ENCODE measurements around the gene RASA1. TPM values are rescaled to one million over a fixed set of nuclear protein-coding genes. Genes with fewer than 3 reads are reported as not detected.
A peak's percentile ranks its signal among the peaks of the same experiment; 100 is the strongest.
"Not testable (repeated sequence)": the region's sequence is repeated elsewhere in the genome, so short reads cannot be mapped to it uniquely, and the experiment has no call there.

The RASA1 gene
- total and polyA plus RNA-seq, 4 donors, result 9.3 to 33.6 (median 23.7) TPM

DNA sequence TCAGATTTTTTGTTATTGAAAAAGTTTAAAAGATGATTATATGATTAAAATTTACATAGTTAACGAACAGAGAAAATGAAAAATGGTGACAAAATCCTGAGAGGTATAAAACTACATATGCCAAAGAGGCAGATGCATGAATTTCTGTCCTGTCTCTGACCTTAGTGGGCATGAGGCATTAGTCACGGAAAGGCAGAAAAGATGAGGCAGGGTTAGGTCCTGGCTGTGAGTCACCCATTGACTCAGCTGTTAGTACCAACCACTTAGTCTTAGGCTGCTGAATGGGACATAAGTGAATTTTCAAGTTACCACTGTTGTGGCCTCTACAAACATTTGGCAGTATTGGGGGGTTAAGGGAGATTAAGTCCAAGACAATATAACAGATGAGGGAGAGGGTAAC lies 33.1 kb downstream of the RASA1 start:
- intact Hi-C loops (cut with DNase I), result no loop called here
- H3K4me1 ChIP-seq (ENCODE audit: control insufficient read depth in 1 of 2, insufficient read depth in 2 of 2, low read length in 2 of 2), result peaks cover 0 to 2% of the 10 kb centered on the region in 2 donors
- no peaks in the 10 kb centered on the region for H3K9me3 ChIP-seq (ENCODE audit: control insufficient read depth, low read length)
- DNase-seq (peak in 1 of 2 donors; percentile 51), ATAC-seq (ENCODE audit: low FRiP score) (peak; percentile 62)
- H3K27me3 ChIP-seq (ENCODE audit: control insufficient read depth in 1 of 2, insufficient read depth in 2 of 2, low read length in 1 of 2), result no peaks in the 10 kb centered on the region
- H3K27ac ChIP-seq (ENCODE audit: low read depth in 1 of 2, low read length in 2 of 2), result no peak overlapping the region
- no peak overlapping the region for H3K4me3 ChIP-seq (ENCODE audit: low read length in 2 of 2)
- H3K36me3 ChIP-seq (ENCODE audit: control insufficient read depth in 1 of 2, insufficient read depth in 2 of 2, low read length in 1 of 2), result peaks cover under 1 to 3% of the 10 kb centered on the region in 2 donors
- 50 to 51% methylated on average over 2 of the region's 2 CpGs for WGBS, 2 donors

DNA sequence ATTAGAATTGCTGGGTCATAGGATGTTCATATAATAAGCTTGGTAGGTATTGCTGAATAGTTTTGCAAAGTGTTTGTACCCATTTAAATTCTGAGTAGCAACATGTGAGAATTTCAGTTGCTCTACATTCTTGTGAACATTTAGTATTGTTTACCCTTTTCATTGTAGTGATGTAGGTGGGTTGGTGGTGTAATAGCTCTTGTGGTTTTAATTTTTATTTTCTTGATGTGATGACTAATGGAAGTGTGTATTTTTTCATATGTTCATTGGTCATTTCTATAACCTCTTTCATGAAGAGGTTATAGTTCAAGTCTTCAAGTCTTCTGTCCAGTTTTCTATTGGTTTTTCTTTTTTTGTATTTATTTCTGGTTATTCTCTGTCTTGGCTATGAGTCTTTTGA lies 34.4 kb downstream of the RASA1 start:
- DNase-seq (no peak), ATAC-seq (ENCODE audit: low FRiP score) (no peak)
- H3K36me3 ChIP-seq (ENCODE audit: control insufficient read depth in 1 of 2, insufficient read depth in 2 of 2, low read length in 1 of 2), result peaks cover 1 to 3% of the 10 kb centered on the region in 2 donors
- no peaks in the 10 kb centered on the region for H3K9me3 ChIP-seq (ENCODE audit: control insufficient read depth, low read length)
- no peak overlapping the region for H3K4me3 ChIP-seq (ENCODE audit: low read length in 2 of 2)
- no peaks in the 10 kb centered on the region for H3K27me3 ChIP-seq (ENCODE audit: control insufficient read depth in 1 of 2, insufficient read depth in 2 of 2, low read length in 1 of 2)
- intact Hi-C loops (cut with DNase I), result no loop called here
- H3K27ac ChIP-seq (ENCODE audit: low read depth in 1 of 2, low read length in 2 of 2), result no peak overlapping the region
- H3K4me1 ChIP-seq (ENCODE audit: control insufficient read depth in 1 of 2, insufficient read depth in 2 of 2, low read length in 2 of 2), result peaks cover 0 to 2% of the 10 kb centered on the region in 2 donors

DNA sequence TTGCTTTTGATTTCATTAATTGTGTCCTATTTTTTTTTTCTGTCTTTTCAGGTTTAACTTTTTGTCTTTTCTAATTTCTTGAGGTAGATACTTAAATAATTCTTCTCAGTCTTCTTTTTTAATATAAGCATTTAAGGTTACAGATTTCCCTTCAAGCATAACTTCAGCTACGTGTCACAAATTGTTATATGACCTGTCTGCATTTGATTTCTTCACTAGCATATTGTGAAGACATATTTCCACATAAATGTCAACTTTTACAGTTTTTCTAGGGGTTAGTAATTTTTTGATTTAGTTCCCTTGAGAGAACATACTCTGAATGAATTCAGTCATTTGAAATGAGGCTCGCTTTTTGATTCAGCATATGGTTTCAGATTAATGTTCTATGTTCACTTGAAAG lies 35.6 kb downstream of the RASA1 start:
- intact Hi-C loops (cut with DNase I), result no loop called here
- Histone ChIP-seq H3K9me3 (ENCODE audit: control insufficient read depth, low read length) (no peaks in the 10 kb centered on the region), H3K4me1 (ENCODE audit: control insufficient read depth in 1 of 2, insufficient read depth in 2 of 2, low read length in 2 of 2) (peaks cover 0 to 4% of the 10 kb centered on the region in 2 donors), H3K36me3 (ENCODE audit: control insufficient read depth in 1 of 2, insufficient read depth in 2 of 2, low read length in 1 of 2) (peaks cover 0 to 1% of the 10 kb centered on the region in 2 donors), H3K4me3 (ENCODE audit: low read length in 2 of 2) (no peak overlapping the region), H3K27ac (ENCODE audit: low read depth in 1 of 2, low read length in 2 of 2) (no peak overlapping the region), H3K27me3 (ENCODE audit: control insufficient read depth in 1 of 2, insufficient read depth in 2 of 2, low read length in 1 of 2) (no peaks in the 10 kb centered on the region)
- ATAC-seq (ENCODE audit: low FRiP score) (no peak), DNase-seq (no peak)
- 82 to 90% methylated on average over 2 of the region's 2 CpGs for WGBS, 2 donors

DNA sequence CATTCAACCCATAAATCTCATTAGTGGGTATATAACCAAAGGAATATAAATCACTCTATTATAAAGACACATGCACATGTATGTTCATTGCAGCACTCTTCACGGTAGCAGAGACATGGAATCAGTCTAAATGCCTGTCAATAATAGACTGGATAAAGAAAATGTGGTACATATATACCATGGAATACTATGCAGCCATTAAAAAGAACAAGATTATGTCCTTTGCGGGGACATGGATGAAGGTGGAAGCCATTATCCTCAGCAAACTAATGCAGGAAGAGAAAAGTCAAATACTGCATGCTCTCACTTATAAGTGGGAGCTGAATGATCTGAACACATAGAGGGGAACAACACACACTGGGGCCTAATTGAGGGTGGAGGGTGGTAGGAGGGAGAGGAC lies 38.4 kb downstream of the RASA1 start:
- WGBS, 2 donors, result 97 to 98% methylated on average over 2 of the region's 2 CpGs
- ATAC-seq (ENCODE audit: low FRiP score); H3K4me3 ChIP-seq (ENCODE audit: low read length in 2 of 2); intact Hi-C loops (cut with DNase I); H3K4me1 ChIP-seq (ENCODE audit: control insufficient read depth in 1 of 2, insufficient read depth in 2 of 2, low read length in 2 of 2); H3K27me3 ChIP-seq (ENCODE audit: control insufficient read depth in 1 of 2, insufficient read depth in 2 of 2, low read length in 1 of 2); DNase-seq; H3K36me3 ChIP-seq (ENCODE audit: control insufficient read depth in 1 of 2, insufficient read depth in 2 of 2, low read length in 1 of 2); H3K9me3 ChIP-seq (ENCODE audit: control insufficient read depth, low read length); H3K27ac ChIP-seq (ENCODE audit: low read depth in 1 of 2, low read length in 2 of 2): not testable (repeated sequence)

DNA sequence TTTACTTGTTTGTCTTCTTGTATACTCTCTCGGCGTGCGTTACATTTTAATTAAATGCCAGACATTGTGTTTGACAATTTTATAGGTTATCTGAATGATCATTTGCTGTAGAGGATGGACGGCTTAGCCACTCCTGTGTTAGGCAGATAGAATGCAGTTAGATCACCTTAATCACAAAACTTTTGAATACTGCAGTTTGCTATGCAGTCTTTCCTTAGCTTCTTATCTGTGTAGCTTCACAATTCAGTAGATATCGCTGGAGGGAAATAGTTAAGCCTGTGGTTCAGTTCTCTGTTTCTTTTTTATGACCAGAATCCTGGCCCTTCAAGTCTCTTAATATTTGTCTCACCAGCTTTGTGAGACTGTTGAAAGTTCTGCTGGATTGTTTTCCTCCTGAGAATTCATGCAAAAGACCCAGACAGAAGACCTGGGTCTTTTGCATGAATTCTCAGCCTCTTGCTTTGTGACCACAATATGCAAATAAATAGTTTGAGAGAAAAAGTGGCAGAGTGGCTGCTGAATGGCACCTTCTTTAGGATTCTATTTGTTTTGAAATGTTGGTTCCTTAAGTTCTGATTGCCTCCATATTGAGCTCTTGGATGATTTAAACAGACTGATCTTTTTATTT lies 40.2 kb downstream of the RASA1 start:
- Histone ChIP-seq H3K27ac (ENCODE audit: low read depth in 1 of 2, low read length in 2 of 2) (no peak overlapping the region), H3K27me3 (ENCODE audit: control insufficient read depth in 1 of 2, insufficient read depth in 2 of 2, low read length in 1 of 2) (no peaks in the 10 kb centered on the region), H3K4me3 (ENCODE audit: low read length in 2 of 2) (no peak overlapping the region), H3K36me3 (ENCODE audit: control insufficient read depth in 1 of 2, insufficient read depth in 2 of 2, low read length in 1 of 2) (peaks cover 0 to 1% of the 10 kb centered on the region in 2 donors), H3K4me1 (ENCODE audit: control insufficient read depth in 1 of 2, insufficient read depth in 2 of 2, low read length in 2 of 2) (peaks cover 0 to 4% of the 10 kb centered on the region in 2 donors), H3K9me3 (ENCODE audit: control insufficient read depth, low read length) (no peaks in the 10 kb centered on the region)
- WGBS, 2 donors, result 92 to 94% methylated on average over 5 of the region's 5 CpGs
- DNase-seq, result no peak
- ATAC-seq (ENCODE audit: low FRiP score), result no peak
- intact Hi-C loops (cut with DNase I), result no loop called here

DNA sequence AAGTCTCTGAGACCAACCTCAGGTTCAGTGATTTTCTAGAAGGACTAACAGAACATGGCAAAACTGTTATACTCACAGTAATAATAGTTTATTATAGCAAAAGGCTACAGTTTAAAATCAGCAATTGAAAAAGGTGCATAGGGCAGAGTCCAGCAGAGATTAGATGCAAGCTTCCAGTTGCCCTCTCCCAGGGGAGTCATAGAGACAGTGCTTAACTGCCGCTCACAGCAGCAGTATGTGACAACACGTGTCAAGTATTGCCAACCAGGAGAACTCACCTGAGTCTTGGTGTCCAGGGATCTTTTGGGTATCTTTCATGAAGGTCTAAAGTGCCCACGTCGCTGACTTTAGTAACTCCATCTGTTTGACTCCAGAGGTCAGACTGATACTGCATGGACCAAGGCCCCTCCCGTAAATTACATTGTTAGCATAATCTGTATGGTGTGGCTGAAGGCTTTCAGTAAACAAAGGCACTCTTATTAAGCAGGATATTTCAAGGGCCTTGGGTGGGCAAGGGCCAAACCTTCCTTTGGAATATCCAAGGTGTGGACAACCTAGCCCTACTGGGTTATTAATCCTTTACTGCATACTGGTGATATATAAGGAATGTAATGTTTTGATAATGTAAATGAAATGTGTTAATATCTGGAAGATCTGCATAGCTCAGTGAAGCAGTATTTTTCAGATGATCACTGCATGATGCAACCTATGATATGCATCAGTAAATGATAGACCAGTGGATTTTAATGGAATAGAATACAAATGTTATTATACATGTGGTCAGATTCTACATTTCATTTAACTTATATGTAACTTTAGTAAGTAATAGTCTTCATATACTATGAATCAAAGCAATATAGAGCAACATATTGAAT lies 44.0 kb downstream of the RASA1 start:
- ATAC-seq (ENCODE audit: low FRiP score) (no peak), DNase-seq (no peak)
- Histone ChIP-seq H3K27ac (ENCODE audit: low read depth in 1 of 2, low read length in 2 of 2) (no peak overlapping the region), H3K27me3 (ENCODE audit: control insufficient read depth in 1 of 2, insufficient read depth in 2 of 2, low read length in 1 of 2) (no peaks in the 10 kb centered on the region), H3K36me3 (ENCODE audit: control insufficient read depth in 1 of 2, insufficient read depth in 2 of 2, low read length in 1 of 2) (no peaks in the 10 kb centered on the region), H3K4me3 (ENCODE audit: low read length in 2 of 2) (no peak overlapping the region), H3K4me1 (ENCODE audit: control insufficient read depth in 1 of 2, insufficient read depth in 2 of 2, low read length in 2 of 2) (peaks cover 0 to 4% of the 10 kb centered on the region in 2 donors), H3K9me3 (ENCODE audit: control insufficient read depth, low read length) (no peaks in the 10 kb centered on the region)
- 72 to 85% methylated on average over 5 of the region's 5 CpGs for WGBS, 2 donors
- intact Hi-C loops (cut with DNase I), result no loop called here

DNA sequence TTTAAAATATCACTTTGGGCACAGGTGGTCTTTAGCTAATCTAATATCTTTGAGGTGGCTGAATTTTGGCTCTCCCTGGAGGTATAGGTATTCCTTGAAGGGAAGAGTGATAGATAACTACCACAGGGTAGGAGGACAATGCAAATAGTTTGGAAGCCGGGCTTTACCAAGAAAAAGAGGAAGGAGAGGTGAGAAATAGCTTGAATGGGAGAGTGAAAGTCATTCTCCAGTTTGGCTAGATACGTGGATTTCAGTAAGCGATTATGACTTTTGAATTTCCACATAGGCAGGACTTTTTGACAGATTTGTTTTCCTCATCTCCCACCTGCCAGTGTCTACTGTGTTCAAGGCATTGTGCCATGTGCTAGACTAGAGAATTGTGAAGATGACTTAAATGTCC lies 45.5 kb downstream of the RASA1 start:
- no peaks in the 10 kb centered on the region for H3K9me3 ChIP-seq (ENCODE audit: control insufficient read depth, low read length)
- WGBS, 2 donors, result 90 to 92% methylated on average over 3 of the region's 3 CpGs
- H3K36me3 ChIP-seq (ENCODE audit: control insufficient read depth in 1 of 2, insufficient read depth in 2 of 2, low read length in 1 of 2), result no peaks in the 10 kb centered on the region
- H3K27me3 ChIP-seq (ENCODE audit: control insufficient read depth in 1 of 2, insufficient read depth in 2 of 2, low read length in 1 of 2), result no peaks in the 10 kb centered on the region
- no peaks in the 10 kb centered on the region for H3K4me1 ChIP-seq (ENCODE audit: control insufficient read depth in 1 of 2, insufficient read depth in 2 of 2, low read length in 2 of 2)
- no peak overlapping the region for H3K4me3 ChIP-seq (ENCODE audit: low read length in 2 of 2)
- DNase-seq, result no peak
- intact Hi-C loops (cut with DNase I), result no loop called here
- H3K27ac ChIP-seq (ENCODE audit: low read depth in 1 of 2, low read length in 2 of 2), result no peak overlapping the region
- ATAC-seq (ENCODE audit: low FRiP score), result no peak

DNA sequence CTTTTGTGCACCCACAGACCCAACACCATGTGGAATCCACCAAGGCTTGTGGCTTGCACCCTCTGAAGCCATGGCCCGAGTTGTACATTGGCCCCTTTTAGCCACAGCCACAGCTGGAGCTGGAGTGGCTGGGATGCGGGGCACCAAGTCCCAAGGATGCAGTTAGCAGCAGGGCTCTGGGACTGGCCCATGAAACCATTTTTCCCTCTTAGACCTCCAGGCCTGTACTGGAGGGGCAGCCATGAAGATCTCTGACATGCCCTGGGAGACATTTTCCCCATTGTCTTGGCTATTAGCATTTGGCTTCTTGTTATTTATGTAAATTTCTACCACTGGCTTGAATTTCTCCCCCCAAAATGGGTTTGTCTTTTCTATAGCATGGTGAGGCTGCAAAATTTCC lies 51.8 kb downstream of the RASA1 start:
- 96 to 97% methylated on average over 2 of the region's 2 CpGs for WGBS, 2 donors
- intact Hi-C loops (cut with DNase I), result no loop called here
- DNase-seq, result no peak
- Histone ChIP-seq H3K4me3 (ENCODE audit: low read length in 2 of 2) (no peak overlapping the region), H3K9me3 (ENCODE audit: control insufficient read depth, low read length) (no peaks in the 10 kb centered on the region), H3K27me3 (ENCODE audit: control insufficient read depth in 1 of 2, insufficient read depth in 2 of 2, low read length in 1 of 2) (no peaks in the 10 kb centered on the region), H3K4me1 (ENCODE audit: control insufficient read depth in 1 of 2, insufficient read depth in 2 of 2, low read length in 2 of 2) (no peaks in the 10 kb centered on the region), H3K27ac (ENCODE audit: low read depth in 1 of 2, low read length in 2 of 2) (no peak overlapping the region), H3K36me3 (ENCODE audit: control insufficient read depth in 1 of 2, insufficient read depth in 2 of 2, low read length in 1 of 2) (no peaks in the 10 kb centered on the region)
- ATAC-seq (ENCODE audit: low FRiP score), result no peak

DNA sequence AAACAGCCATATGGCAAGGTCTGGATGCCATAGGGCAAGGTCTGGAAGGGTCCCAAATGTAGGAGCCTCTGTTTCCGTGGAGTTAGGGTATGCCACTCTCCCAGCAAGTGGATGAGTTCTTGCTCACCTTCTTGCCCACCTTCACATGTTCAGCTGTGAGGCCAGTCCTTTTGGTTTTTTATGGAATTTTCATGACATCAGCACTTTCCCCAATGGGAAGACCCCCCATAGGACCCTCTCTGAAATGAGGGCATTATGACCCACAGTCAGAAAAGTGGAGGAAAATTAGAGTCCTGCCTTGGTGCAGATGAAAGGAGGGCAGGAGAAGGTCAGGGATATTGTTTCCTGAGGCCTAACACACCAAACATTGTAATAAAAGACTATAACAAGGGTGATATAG lies 53.9 kb downstream of the RASA1 start:
- no peaks in the 10 kb centered on the region for H3K4me1 ChIP-seq (ENCODE audit: control insufficient read depth in 1 of 2, insufficient read depth in 2 of 2, low read length in 2 of 2)
- no peaks in the 10 kb centered on the region for H3K9me3 ChIP-seq (ENCODE audit: control insufficient read depth, low read length)
- no peak overlapping the region for H3K27ac ChIP-seq (ENCODE audit: low read depth in 1 of 2, low read length in 2 of 2)
- WGBS, 2 donors, result 96 to 100% methylated on average over 1 of the region's 1 CpG
- no peaks in the 10 kb centered on the region for H3K36me3 ChIP-seq (ENCODE audit: control insufficient read depth in 1 of 2, insufficient read depth in 2 of 2, low read length in 1 of 2)
- H3K4me3 ChIP-seq (ENCODE audit: low read length in 2 of 2), result no peak overlapping the region
- no peaks in the 10 kb centered on the region for H3K27me3 ChIP-seq (ENCODE audit: control insufficient read depth in 1 of 2, insufficient read depth in 2 of 2, low read length in 1 of 2)
- intact Hi-C loops (cut with DNase I), result no loop called here
- ATAC-seq (ENCODE audit: low FRiP score) (no peak), DNase-seq (no peak)
